Ramos (cell line): ENCODE measurements around the gene FBLN5.

Experiments used
- in situ Hi-C: fragments of 300-500 bp; cut with MboI; formaldehyde crosslinking; loops from one replicate; pipeline ENCODE4 v1.14.3; 2022; ENCODE audit warnings: low sequenced_read_pairs; ENCODE audit not compliant: unreplicated experiment

Gene FBLN5

DNA sequence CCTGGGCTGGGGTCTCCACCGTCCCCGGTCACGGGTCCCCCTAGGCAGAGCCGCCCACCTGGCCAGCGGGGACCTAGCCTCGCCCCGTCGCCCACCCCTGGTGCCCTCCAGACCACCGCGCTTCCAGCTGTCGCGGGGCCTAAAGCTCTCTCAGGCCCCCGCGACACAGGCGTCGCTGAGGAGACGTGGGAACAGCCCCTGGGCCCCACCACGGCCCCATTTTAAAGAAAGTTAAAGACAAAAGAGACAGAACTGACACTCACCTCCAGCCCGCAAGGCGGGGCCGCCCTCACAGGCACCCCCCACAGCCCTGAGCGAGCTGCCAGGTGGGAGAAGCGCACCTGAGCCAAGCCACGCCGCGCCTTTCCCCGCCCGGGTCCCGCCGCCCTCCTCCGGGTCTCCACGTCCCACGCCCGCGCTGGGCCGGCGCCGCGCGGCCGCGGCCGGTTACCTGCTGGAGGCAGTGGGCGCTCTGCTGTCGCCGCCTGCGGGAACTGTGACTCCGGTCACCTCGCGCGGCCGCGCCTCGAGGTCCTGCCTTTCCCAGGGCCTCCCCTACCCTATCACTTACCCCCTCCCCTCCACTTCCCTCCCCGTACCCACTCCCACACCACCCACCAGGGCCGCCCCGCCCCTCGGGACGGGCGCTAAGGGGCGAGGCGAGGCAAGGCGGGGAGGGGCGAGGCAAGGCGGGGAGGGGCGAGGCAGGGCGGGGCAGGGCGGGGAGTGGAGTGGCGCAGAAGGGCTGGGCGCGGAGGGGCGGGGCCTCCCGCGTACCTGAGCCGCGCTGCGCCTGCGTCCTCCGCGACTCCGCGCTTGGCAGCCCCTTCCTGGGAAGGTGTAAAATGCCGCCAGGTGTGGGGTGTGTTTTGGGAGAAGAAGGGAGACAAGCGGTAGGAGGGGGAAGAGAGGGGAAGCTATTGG lies 111.3 kb downstream of the FBLN5 start:
- in situ Hi-C loops, result no loop called here

DNA sequence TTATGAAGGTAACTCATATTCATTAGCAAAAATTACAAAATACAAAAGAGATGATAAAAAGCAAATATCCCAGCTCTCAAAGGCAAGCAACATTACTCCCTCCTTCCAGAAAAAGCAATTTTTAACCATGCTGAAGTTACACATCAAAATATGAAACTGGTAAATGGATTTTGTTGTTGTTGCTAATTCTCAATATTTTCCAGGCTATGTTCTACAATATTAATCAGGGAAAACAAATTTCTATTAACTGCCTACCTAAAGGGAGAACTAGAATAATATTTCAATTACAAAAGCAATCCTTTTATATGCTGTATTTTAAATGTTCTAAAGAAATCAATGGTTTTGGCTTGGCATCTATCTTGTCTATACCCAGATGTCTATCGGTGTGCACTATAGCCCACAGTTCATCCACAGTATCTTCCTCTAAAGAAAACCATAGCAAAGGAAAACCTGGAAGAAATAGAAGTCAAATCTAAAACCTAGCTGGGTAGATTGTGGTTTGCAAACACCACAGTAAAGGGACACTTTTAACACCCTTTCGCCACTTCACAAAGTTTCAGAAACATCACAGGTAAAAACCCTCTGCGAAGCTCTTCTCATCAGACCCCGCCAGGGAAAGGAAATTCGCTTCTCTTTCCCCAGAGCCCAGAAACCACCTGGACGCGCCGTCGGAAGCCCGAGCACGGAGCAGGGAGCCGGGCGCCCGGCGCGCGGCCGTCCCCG lies 112.1 kb downstream of the FBLN5 start:
- in situ Hi-C loops, result no loop called here

GRCh38 chr14:91834571-91834970 lies 112.9 kb downstream of the FBLN5 start:
- in situ Hi-C loops, result no loop called here

GRCh38 chr14:91831337-91831736 lies 116.2 kb downstream of the FBLN5 start:
- in situ Hi-C loops, result no loop called here

- in situ Hi-C loops, result no loop called here
These were observed 116.7 kb downstream of the FBLN5 start for GRCh38 chr14:91830777-91831176.

DNA sequence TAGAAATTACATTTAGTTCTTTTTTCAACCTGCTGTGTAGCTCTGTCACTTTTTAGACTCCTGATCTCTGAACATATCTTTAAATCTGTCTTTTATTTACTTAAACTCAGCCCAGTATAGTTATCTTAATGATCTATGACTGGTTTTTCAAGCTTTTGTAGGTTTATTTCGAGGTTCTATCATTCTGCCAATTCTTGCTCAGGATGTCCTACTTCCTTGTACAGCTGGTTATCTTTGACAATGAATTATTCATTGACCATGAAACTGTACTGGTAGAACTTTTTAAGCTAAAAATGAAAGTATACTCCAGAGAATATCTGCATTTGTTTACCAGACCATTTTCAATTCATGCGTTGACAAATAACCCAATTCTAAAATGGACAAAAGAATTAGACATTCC lies 118.0 kb downstream of the FBLN5 start:
- in situ Hi-C loops, result no loop called here

GRCh38 chr14:91827746-91828145 lies 119.7 kb downstream of the FBLN5 start:
- in situ Hi-C loops, result no loop called here
